Nephron progenitor cell (in vitro differentiated cells): Measurements from ENCODE around the gene EIF2B5.

ENCODE experiments used
- DNase-seq: peaks from one replicate; pipeline ENCODE4 v3.0.0; 2021
- H3K27ac Mint-ChIP-seq: 2 replicates; pipeline ENCODE4 v1.8.0; 2021; ENCODE audit warnings: mild to moderate bottlenecking, moderate library complexity, mixed read lengths
- H3K27me3 Mint-ChIP-seq: 2 replicates; pipeline ENCODE4 v1.8.0; 2021; ENCODE audit warnings: mild to moderate bottlenecking, low read depth, mixed read lengths; ENCODE audit not compliant: poor library complexity
- H3K36me3 Mint-ChIP-seq: 2 replicates; pipeline ENCODE4 v1.8.0; 2021; ENCODE audit warnings: low read depth, mixed read lengths
- H3K4me1 Mint-ChIP-seq: 2 replicates; pipeline ENCODE4 v1.8.0; 2021; ENCODE audit warnings: mixed read lengths
- H3K4me3 Mint-ChIP-seq: 2 replicates; pipeline ENCODE4 v1.8.0; 2021; ENCODE audit warnings: mild to moderate bottlenecking, moderate library complexity, mixed read lengths
- H3K9me3 Mint-ChIP-seq: 2 replicates; pipeline ENCODE4 v1.8.0; 2021; ENCODE audit warnings: mild to moderate bottlenecking, moderate library complexity, mixed read lengths
- CTCF ChIP-seq: fragments of 200-600 bp; sonication (generic); IDR thresholded peaks from 2 replicates; pipeline ENCODE4 v1.5.0; 2021; ENCODE audit warnings: antibody characterized with exemption

Gene EIF2B5

GRCh38 chr3:184135149-184135910, at the start of gene EIF2B5:
Gene EIF2B5, plus strand, starts transcription at chr3:184135358. Its CDS starts 28 bp downstream, at chr3:184135386.
- DNase-seq, result peak; percentile 94
- Mint-ChIP-seq H3K36me3 (peaks cover 13% of the 10 kb centered on the region), H3K9me3 (no peaks in the 10 kb centered on the region), H3K4me1 (peaks cover 40% of the 10 kb centered on the region), H3K4me3 (peak within 1 kb of the TSS; percentile 99), H3K27ac (peak within 1 kb of the TSS; percentile 90), H3K27me3 (peaks cover 14% of the 10 kb centered on the region)
- TF ChIP-seq CTCF, result no peak

GRCh38 chr3:184085389-184085852, 49.7 kb upstream of the EIF2B5 start:
- Mint-ChIP-seq H3K4me1 (no peaks in the 10 kb centered on the region), H3K9me3 (peaks cover 7% of the 10 kb centered on the region), H3K36me3 (no peaks in the 10 kb centered on the region), H3K27me3 (peaks cover 8% of the 10 kb centered on the region), H3K4me3 (no peak overlapping the region), H3K27ac (no peak overlapping the region)
- no peak for DNase-seq
- TF ChIP-seq CTCF, result no peak

GRCh38 chr3:184092199-184092598, 43.0 kb upstream of the EIF2B5 start:
- Mint-ChIP-seq H3K4me3 (no peak overlapping the region), H3K36me3 (no peaks in the 10 kb centered on the region), H3K9me3 (peaks cover 25% of the 10 kb centered on the region), H3K27me3 (peaks cover 11% of the 10 kb centered on the region), H3K4me1 (no peaks in the 10 kb centered on the region), H3K27ac (no peak overlapping the region)
- DNase-seq, result no peak
- TF ChIP-seq CTCF, result no peak

DNA sequence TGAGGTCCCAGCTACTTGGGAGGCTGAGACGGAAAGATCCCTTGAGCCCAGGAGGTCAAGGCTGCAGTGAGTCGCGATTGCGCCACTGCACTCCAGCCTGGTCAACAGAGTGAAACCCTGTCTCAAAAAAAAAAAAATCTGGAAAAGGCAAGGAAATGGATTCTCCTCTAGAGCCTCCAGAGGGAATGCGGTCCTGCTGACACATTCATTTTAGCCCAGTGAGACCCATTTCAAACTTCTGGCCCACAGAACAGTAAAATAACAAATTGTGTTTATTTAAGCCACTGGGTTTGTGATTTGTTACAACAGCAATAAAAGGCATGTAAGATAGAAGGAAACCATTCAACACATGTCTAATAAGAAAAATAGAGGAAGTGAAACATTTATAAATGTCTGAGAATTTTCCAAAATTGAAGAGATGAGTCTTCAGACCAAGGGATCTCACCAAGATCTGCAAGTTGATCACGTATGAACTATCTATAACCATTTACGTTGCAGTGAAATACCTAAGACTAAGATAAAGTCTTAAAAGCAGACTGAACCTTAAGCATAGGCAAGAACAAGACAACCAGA, 38.3 kb upstream of the EIF2B5 start, which contains the start of gene HTR3E:
Gene HTR3E (plus strand): TSS at position 254 of the 573 bp plus-strand sequence. CDS start 466 bp downstream, outside the sequence.
- Mint-ChIP-seq H3K4me1 (no peaks in the 10 kb centered on the region), H3K9me3 (peaks cover 17% of the 10 kb centered on the region), H3K27me3 (peaks cover 26% of the 10 kb centered on the region), H3K36me3 (no peaks in the 10 kb centered on the region), H3K4me3 (no peak within 1 kb of the TSS), H3K27ac (no peak within 1 kb of the TSS)
- TF ChIP-seq CTCF, result no peak
- no peak for DNase-seq

GRCh38 chr3:184097556-184097955, 37.6 kb upstream of the EIF2B5 start:
- DNase-seq, result no peak
- no peak for TF ChIP-seq CTCF
- peaks cover 11% of the 10 kb centered on the region for H3K9me3 Mint-ChIP-seq
- peaks cover 26% of the 10 kb centered on the region for H3K27me3 Mint-ChIP-seq
- no peak overlapping the region for H3K4me3 Mint-ChIP-seq
- H3K27ac Mint-ChIP-seq, result no peak overlapping the region
- H3K4me1 Mint-ChIP-seq, result no peaks in the 10 kb centered on the region
- H3K36me3 Mint-ChIP-seq, result no peaks in the 10 kb centered on the region
